Anterior cingulate cortex (tissue), 58 donors: ENCODE results near the gene BPIFA3.
"Not testable (repeated sequence)": the region's sequence is repeated elsewhere in the genome, so short reads cannot be mapped to it uniquely, and the experiment has no call there.

Experiments used
- DNase-seq, 58 donors: peaks; one replicate each; lab custom pipeline; 2025; lab: John Stamatoyannopoulos, UW

The BPIFA3 gene

DNA sequence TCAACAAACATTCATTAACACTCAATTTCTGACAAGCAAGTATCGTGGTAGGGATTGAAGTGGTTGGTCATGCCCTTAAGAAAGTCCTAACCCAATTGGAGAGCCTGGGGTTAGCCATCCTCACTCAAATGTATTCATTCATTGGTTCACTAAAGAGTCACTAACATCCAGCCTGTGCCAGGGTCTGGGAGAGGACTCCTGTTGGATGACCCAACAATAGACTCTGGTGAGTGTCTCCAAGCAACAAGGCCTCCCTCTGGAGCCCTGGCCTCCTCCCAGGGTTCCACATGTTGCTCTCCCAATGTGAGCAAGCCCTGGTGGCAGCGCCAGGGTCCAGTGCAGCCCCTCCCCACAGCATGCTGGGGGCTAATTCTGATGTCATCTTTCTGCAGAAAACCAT lies at the start of gene BPIFA3:
Gene BPIFA3 (plus strand): TSS at position 301 of the 400 bp plus-strand sequence. CDS start 185 bp downstream, outside the sequence.
- DNase-seq = no peak

GRCh38 chr20:33167859-33168258 lies 49.3 kb upstream of the BPIFA3 start, which contains the start of gene BPIFA2:
Gene BPIFA2 (plus strand): TSS chr20:33168159. CDS start chr20:33169146, 987 bp downstream.
- no peak for DNase-seq

DNA sequence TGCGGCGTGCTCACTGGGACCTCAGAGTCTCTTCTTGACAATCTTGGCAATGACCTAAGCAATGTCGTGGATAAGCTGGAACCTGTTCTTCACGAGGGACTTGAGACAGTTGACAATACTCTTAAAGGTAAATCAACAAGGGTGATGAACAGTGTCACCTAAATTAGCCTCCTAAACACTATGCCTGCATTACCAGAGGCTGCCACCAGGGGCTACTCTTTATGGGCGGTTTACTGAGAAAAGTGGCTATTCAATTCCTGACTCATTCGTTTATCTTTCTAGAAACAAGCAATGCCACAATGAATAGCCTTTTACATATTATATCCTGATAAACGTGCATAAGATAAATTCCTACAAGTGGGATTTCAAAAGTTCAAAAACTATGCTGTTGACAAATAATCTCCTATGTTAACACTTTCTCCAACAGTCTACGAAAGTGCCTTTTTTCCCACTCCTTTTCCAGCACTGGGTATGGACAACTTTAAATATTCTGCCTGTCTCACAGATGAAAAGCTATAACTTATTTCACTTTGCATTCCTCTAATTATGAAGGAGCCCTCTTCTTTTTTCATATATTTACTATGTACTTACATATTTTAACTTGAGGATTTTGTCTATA lies 47.9 kb upstream of the BPIFA3 start:
- DNase-seq = no peak

- DNase-seq = no peak
Measured at GRCh38 chr20:33172781-33173180, 44.4 kb upstream of the BPIFA3 start.

DNA sequence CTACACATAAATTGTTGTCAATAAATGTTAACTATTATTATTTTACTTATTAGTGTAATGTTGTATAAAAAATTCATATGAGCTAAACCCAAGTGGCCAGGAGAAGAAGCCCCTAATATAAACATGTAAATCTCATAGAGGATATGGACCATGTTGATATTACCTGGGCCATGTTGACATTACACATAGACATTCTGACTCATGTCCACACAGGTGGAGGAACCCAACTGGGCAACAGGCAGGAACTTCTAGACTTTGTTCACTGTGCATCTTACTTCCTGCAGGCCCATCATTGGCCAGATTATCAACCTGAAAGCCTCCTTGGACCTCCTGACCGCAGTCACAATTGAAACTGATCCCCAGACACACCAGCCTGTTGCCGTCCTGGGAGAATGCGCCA lies 42.0 kb upstream of the BPIFA3 start:
- DNase-seq = no peak

DNA sequence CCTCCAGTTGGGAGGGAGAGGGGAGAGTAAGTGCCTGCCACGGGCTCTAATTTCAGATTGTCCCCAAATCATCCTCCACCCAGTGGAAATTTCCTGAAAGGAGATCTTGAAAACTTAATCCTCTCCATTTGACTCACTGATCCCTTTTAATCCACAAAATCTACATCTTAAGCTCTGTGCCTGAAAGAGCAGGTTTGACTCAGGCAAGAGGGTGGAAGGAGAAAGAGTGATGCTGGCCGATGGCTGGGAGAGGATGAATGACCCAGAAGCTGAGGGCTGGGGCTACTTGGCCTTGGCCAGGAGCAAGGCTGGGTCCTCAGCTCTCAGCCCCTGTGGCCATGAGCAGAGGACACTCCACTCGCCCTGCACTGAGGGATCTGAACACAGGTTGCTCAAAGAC lies 41.1 kb upstream of the BPIFA3 start:
- no peak for DNase-seq

DNA sequence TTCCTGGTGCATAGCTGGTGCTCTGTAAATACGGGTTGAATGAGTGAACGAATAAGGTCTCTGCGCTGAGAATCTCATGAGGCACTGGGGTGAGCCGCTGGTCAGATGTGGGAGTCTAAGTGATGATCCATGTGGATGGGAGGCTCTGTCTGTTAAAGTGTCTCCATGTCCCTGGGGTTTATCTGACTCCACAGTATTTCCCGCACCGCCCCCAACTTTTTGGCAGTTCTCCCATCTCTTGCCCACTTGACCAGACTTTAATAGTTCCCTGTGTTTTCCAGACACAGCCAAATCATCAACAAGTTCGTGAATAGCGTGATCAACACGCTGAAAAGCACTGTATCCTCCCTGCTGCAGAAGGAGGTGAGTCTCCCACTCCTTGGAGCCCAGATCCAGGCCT lies 39.3 kb upstream of the BPIFA3 start:
- DNase-seq = no peak

- no peak for DNase-seq
Measured at GRCh38 chr20:33178726-33179125, 38.4 kb upstream of the BPIFA3 start.

DNA sequence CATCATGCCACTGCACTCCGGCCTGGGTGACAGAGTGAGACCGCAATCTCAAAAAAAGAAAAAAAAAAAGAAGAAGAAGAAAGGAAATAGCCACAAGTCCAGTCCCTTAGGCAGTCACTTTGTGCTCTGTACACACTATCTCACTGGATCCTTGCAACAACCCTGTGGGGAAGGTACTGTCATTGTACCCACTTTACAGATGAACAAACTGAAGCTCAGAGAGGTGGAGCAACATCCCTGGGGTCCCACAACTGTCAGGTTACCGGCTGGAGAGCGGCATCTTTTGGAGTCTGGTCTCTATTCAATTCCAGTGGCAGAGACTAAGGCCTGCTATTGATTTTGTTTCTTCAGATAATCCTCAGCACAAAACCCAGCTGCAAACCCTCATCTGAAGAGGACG lies 37.0 kb upstream of the BPIFA3 start:
- DNase-seq = no peak

DNA sequence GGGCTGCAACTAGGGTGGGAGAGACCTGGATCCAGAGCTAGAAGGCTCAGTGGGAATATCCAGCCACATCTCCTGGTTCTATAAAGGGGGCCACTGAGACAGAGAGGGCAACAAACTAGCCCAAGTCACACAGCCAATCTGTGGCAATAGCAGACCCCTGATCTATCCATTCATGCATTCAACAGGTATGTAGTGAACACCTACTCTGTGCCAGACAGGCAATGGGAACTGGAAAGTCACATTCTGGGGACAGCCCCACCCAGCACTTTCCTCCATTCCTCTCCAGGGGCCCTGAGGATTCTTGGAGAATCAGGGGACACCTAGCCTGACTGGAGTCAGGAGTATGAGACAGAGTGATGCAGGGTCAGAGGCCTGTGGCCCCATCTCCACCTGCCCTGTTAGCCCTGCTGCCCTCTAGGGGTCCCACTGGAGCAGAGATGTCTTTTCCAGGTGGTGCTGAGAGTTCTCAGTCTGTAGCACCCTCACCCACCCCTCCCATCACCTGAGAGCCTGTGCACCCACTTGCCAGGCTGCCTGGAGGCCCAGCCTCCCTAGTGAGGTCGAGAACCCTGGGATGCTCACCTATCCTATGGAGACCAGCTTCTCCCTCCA lies 35.6 kb upstream of the BPIFA3 start:
- DNase-seq = no peak

DNA sequence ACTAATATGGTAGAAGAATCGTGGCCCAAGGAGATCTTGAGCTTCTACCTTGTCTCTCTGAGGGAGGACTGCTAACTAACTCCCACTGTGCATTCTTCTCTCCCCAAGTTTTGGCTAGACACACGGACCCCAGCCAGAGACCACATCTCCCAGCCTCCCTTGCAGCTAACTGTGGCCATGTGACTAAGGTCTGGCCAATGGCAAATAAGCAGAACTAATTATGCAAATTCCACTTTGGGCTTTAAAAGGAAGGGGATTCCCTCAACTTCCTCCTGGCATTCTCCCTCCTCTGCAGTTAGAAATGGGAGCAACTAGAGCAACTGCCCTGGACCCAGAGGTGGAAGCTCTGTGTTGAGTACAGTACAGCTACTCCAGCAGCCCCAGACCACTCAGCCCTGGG lies 33.8 kb upstream of the BPIFA3 start:
- DNase-seq = no peak

DNA sequence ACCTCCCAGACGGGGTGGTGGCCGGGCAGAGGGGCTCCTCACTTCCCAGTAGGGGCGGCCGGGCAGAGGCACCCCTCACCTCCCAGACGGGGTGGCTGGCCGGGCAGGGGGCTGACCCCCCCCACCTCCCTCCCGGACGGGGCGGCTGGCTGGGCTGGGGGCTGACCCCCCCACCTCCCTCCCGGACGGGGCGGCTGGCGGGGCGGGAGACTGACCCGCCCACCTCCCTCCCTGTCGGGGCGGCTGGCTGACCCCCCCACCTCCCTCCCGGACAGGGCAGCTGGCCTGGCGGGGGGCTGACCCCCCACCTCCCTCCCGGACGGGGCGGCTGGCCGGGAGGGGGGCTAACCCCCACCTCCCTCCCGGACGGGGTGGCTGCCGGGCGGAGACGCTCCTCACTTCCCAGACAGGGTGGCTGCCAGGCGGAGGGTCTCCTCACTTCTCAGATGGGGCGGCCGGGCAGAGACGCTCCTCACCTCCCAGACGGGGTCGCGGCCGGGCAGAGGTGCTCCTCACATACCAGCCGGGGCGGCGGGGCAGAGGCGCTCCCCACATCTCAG lies 32.0 kb upstream of the BPIFA3 start:
- not testable (repeated sequence) for DNase-seq

DNA sequence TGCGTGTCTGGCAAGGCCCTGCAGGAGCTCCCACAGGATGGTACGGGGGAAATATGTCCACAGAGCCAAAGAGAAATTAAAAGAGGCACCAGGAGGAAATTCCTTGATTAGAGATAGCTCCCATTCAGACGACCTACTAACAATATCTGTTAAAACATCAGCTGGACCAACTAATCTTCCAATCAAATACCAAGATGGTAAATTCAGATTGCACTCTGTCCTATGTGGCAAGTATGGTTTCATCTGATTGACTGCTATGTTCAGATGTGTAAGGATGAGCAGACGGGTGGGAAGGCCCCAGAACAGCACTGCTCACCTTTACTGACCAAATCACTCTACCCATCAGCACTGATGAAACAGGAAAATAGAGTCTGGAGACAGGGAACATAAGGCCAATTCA lies 29.7 kb upstream of the BPIFA3 start:
- no peak for DNase-seq

DNA sequence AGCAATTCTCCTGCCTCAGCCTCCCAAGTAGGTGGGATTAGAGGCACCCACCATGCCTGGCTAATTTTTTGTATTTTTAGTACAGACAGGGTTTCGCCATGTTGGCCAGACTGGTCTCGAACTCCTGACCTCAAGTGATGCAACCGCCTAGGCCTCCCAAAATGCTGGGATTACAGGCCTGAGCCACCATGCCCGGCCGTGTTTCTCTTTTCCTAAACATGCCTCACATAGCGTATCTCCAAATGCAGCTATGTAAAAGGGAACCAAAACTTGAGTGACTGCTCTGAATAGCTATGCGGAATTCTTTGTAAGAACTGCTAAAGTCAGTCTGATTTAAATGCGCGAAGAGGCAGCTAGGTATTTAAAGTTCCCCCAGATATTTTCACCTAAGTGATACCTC lies 28.7 kb upstream of the BPIFA3 start:
- DNase-seq = no peak

DNA sequence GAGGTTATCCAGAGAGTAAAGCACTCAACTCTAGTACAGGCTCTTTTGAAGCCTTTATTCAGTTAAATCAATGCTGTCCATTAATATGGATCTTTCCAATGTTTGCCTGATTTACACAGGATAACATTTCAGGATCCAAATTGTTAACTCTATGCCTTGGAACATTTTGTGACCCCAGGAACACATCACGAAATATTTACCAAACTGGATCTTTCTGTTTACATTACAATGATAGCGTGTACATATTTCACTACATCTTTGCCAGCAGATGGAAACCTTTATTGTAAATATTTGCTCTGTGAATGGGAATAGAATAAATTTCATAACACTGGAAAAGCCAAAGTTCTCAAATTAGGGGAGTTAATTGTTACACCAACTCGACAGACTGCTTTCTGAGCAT lies 25.7 kb upstream of the BPIFA3 start:
- no peak for DNase-seq

GRCh38 chr20:33191955-33192354 lies 25.2 kb upstream of the BPIFA3 start:
- DNase-seq = no peak

GRCh38 chr20:33192912-33193501 lies 24.1 kb upstream of the BPIFA3 start:
- DNase-seq = no peak

DNA sequence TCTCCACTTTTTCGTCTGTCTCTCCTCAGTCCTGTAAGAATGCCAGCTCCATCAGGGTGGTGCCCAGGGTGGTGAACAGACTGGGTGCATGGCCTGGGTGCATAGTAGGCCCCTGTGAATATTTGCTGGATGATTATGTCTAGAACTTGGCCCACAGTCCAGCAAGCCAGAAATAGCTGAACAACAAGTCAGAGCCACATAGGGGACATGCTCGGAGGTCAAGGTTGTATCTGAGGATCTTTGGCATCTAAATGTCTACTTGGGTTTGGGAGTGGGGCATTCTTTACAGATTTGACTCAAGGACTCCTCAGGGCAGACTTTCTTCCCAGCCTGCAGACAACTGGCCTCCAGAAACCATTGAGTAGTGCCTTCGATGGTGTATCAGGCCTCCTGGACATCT lies 18.1 kb upstream of the BPIFA3 start:
- no peak for DNase-seq

- DNase-seq = no peak
Measured at GRCh38 chr20:33202451-33202850, 14.7 kb upstream of the BPIFA3 start.

DNA sequence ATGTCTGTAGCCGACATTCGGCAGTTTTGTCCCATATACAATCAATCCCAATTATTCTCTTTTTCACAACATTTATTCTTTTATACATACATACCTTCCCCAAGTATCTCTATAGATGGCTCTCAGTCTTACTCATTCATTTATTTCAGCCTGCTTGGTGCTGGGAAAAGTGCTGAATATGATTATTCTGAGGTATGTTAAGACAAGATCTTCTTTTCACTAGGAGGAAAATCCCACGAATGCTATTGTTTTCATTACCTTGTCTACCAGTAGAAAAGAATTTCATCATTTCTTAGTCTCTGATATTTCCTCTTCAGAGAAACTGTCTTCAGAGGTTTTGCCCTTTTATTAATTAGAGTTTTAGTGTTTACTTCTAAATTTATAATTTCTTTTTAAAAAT lies 13.7 kb upstream of the BPIFA3 start:
- DNase-seq = no peak

DNA sequence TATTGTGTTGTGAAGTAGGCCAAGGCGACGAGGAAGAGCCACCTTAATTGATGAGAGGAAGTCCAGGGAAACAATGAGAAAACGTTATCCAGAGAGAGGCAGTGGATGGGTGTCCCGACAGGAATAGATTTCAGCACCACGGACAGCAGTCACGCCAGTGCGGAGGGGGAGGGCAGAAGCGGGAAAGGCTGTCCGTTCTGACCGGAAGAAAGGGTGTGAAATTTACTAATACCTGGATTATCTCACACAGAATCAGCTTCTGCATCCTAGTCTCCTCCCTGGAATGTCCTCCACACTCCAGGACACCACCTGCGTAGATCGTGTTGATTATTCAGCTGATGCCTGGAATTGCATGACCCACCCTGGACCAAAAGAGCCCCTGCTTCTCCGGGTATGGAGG lies 7.4 kb upstream of the BPIFA3 start:
- DNase-seq = peak in 34 of 58 donors; percentile 0 to 58 (median 16)

DNA sequence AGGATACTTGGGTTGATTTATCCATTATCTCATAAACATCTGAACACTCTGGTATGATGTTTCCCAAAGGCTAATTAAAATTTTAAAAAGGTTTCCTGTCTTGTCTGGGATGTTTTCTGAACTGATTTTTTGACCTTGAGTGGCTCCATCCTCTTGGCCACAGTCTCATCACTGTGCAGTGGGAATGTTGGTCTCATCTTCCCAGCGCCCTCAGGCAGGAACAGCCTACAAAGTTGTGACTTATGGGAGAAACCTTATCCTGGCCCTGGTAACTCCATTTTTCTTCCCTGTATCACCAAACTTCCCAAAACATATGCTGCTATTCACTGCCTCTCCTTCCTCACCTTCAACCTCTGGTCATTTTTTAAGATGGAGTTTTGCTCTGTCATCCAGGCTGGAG lies 6.8 kb upstream of the BPIFA3 start:
- no peak for DNase-seq
